ENCODE measurements around the gene TPH1. TPM values are rescaled to one million over a fixed set of nuclear protein-coding genes. Genes with fewer than 3 reads are reported as not detected.

The TPH1 gene
- total and polyA plus RNA-seq, 7 donors: 0.03 to 0.28 (median 0.07) TPM; not detected in 1

GRCh38 chr11:18063862-18064434, 17.9 kb upstream of the TPH1 start:
- no peaks in the 10 kb centered on the region for H3K4me1 ChIP-seq
- H3K9me3 ChIP-seq: no peaks in the 10 kb centered on the region
- no peak for TF ChIP-seq CTCF (IDR thresholded peaks at IDR 0.05)
- H3K27me3 ChIP-seq (ENCODE audit: insufficient read depth in 3 of 3, low read length in 2 of 3): no peaks in the 10 kb centered on the region
- intact Hi-C loops (cut with DNase I): no loop called here
- no peaks in the 10 kb centered on the region for H3K36me3 ChIP-seq (ENCODE audit: insufficient read depth in 1 of 2, low read depth in 1 of 2)
- H3K27ac ChIP-seq: no peak overlapping the region
- H3K4me3 ChIP-seq: no peak overlapping the region
- WGBS, 3 donors: 75 to 78% (median 77%) methylated on average over 4 of the region's 4 CpGs
- ATAC-seq (no peak), DNase-seq (no peak)

- DNase-seq (no peak), ATAC-seq (no peak)
- Histone ChIP-seq H3K4me1 (no peaks in the 10 kb centered on the region), H3K27me3 (ENCODE audit: insufficient read depth in 3 of 3, low read length in 2 of 3) (no peaks in the 10 kb centered on the region), H3K9me3 (no peaks in the 10 kb centered on the region), H3K4me3 (no peak overlapping the region), H3K27ac (no peak overlapping the region), H3K36me3 (ENCODE audit: insufficient read depth in 1 of 2, low read depth in 1 of 2) (no peaks in the 10 kb centered on the region)
- intact Hi-C loops (cut with DNase I): no loop called here
- TF ChIP-seq CTCF (IDR thresholded peaks at IDR 0.05): no peak
- WGBS, 3 donors: 67 to 74% (median 68%) methylated on average over 5 of the region's 5 CpGs
Observed at GRCh38 chr11:18063125-18063524, 17.1 kb upstream of the TPH1 start.

GRCh38 chr11:18061351-18061750, 15.3 kb upstream of the TPH1 start:
- 67 to 79% (median 67%) methylated on average over 2 of the region's 2 CpGs for WGBS, 3 donors
- Histone ChIP-seq H3K4me3 (no peak overlapping the region), H3K4me1 (no peaks in the 10 kb centered on the region), H3K9me3 (no peaks in the 10 kb centered on the region), H3K36me3 (ENCODE audit: insufficient read depth in 1 of 2, low read depth in 1 of 2) (no peaks in the 10 kb centered on the region), H3K27me3 (ENCODE audit: insufficient read depth in 3 of 3, low read length in 2 of 3) (no peaks in the 10 kb centered on the region), H3K27ac (no peak overlapping the region)
- DNase-seq (no peak), ATAC-seq (no peak)
- no peak for TF ChIP-seq CTCF (IDR thresholded peaks at IDR 0.05)
- intact Hi-C loops (cut with DNase I): no loop called here

GRCh38 chr11:18056561-18057181, 10.6 kb upstream of the TPH1 start:
- 75 to 94% (median 86%) methylated on average over 1 of the region's 1 CpG for WGBS, 3 donors
- H3K4me3 ChIP-seq: no peak overlapping the region
- H3K27me3 ChIP-seq (ENCODE audit: insufficient read depth in 3 of 3, low read length in 2 of 3): no peaks in the 10 kb centered on the region
- no peak for ATAC-seq
- H3K36me3 ChIP-seq (ENCODE audit: insufficient read depth in 1 of 2, low read depth in 1 of 2): no peaks in the 10 kb centered on the region
- no peak overlapping the region for H3K27ac ChIP-seq
- intact Hi-C loops (cut with DNase I): no loop called here
- no peak for DNase-seq
- no peak for TF ChIP-seq CTCF (IDR thresholded peaks at IDR 0.05)
- no peaks in the 10 kb centered on the region for H3K9me3 ChIP-seq
- H3K4me1 ChIP-seq: no peaks in the 10 kb centered on the region

Measured in psoas muscle (tissue), 8 donors.